Measurements from ENCODE around the gene SLC41A1. TPM values are rescaled to one million over a fixed set of nuclear protein-coding genes. Genes with fewer than 3 reads are reported as not detected.

Gene SLC41A1
- total RNA-seq, 6 donors from 2014 or later = 17.8 to 35.1 (median 27.3) TPM

DNA sequence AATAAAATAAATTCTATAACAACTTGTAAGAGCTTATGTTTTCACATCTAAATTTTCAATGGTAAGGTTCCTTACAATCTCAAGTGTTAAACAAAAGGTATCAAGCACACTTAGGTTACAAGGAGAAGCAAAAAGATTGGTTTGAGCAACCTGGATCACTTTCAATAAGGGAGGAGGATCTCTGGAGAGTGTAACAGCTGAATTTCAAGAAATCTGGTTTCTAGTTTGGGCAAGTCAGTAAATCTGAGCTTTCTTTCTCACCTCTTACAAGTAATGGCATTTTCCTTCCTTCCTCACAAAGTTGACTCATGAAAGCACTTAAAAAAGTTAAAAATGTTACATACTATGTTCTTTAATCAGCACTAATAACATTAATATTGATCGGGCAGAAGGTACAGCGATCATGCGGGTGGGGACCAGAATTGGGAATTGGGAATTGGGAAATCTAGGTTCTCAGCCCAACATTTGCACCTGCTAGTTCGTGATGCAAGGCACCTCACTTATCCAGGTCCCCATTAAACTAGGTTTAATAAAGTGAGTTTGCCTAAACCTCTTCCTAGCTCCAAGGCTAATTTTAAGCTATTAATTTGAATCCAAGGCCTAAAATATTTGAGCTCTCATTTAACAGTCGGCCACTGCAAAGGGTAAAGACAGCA is 66.1 kb downstream of the SLC41A1 start:
- no peaks in the 10 kb centered on the region for H3K27me3 ChIP-seq
- H3K4me3 ChIP-seq = peak overlapping the region in 1 of 4 donors; percentile 16
- TF ChIP-seq, protein P1, sequence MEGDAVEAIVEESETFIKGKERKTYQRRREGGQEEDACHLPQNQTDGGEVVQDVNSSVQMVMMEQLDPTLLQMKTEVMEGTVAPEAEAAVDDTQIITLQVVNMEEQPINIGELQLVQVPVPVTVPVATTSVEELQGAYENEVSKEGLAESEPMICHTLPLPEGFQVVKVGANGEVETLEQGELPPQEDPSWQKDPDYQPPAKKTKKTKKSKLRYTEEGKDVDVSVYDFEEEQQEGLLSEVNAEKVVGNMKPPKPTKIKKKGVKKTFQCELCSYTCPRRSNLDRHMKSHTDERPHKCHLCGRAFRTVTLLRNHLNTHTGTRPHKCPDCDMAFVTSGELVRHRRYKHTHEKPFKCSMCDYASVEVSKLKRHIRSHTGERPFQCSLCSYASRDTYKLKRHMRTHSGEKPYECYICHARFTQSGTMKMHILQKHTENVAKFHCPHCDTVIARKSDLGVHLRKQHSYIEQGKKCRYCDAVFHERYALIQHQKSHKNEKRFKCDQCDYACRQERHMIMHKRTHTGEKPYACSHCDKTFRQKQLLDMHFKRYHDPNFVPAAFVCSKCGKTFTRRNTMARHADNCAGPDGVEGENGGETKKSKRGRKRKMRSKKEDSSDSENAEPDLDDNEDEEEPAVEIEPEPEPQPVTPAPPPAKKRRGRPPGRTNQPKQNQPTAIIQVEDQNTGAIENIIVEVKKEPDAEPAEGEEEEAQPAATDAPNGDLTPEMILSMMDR (IDR thresholded peaks at IDR 0.05) = no peak
- TF ChIP-seq POLR2A (IDR thresholded peaks at IDR 0.05) = no peak
- TF ChIP-seq POLR2AphosphoS5 (IDR thresholded peaks at IDR 0.05) = no peak
- no peak for TF ChIP-seq EP300 (IDR thresholded peaks at IDR 0.05)
- no peaks in the 10 kb centered on the region for H3K36me3 ChIP-seq
- H3K27ac ChIP-seq = peak overlapping the region in 2 of 4 donors; percentile 51 to 99
- no peaks in the 10 kb centered on the region for H3K9me3 ChIP-seq
- WGBS, 2 donors = 64 to 69% methylated on average over 5 of the region's 5 CpGs
- ATAC-seq (ENCODE audit: low FRiP score in 2 of 2) = no peak
- peaks cover 30 to 48% (median 41%) of the 10 kb centered on the region in 4 donors for H3K4me1 ChIP-seq
- DNase-seq = no peak

DNA sequence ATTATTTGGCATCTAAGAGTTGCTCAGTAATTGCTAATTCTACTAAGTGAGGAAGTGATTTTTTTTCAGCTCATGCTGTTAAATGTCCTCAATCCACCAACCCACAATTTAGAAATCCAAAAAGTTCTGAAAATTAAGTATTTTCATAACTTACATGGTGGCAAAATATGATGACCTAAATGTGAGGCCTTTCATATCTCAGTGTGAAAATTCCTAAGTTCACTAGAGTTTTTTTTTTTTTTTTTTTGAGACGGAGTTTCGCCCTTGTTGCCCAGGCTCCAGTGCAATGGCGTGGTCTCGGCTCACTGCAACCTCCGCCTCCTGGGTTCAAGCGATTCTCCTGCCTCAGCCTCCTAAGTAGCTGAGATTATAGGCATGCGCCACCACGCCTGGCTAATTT is 68.6 kb downstream of the SLC41A1 start:
- Histone ChIP-seq H3K27ac (no peak overlapping the region), H3K4me3 (no peak overlapping the region), H3K36me3 (peaks cover 0 to 3% (median 0%) of the 10 kb centered on the region in 4 donors), H3K27me3 (no peaks in the 10 kb centered on the region), H3K9me3 (no peaks in the 10 kb centered on the region), H3K4me1 (peaks cover 30 to 57% (median 42%) of the 10 kb centered on the region in 4 donors)
- WGBS, 2 donors = 93 to 100% methylated on average over 5 to 8 of the region's 8 CpGs
- TF ChIP-seq, protein P1 (IDR thresholded peaks at IDR 0.05) = no peak
- TF ChIP-seq POLR2AphosphoS5 (IDR thresholded peaks at IDR 0.05) = no peak
- no peak for TF ChIP-seq POLR2A (IDR thresholded peaks at IDR 0.05)
- no peak for TF ChIP-seq EP300 (IDR thresholded peaks at IDR 0.05)
- DNase-seq (no peak), ATAC-seq (ENCODE audit: low FRiP score in 2 of 2) (no peak)

DNA sequence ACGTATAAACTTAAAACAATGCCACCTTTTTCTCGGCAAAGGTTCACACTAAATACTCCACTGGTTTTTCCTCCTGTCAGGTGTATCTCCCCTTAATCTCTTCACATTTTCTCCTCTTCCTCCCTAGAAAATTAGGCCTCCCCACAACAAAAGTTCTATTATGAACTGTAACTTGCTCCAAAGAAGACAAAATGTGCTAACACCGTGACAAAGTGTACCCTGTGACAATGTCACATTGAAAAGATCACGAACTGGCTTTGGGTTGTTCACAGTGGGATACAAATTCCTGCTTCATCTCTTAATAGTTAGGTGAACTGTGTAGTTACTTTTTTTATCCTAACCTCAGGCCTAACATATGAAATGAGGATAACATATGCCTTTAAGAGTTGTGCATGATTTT is 69.0 kb downstream of the SLC41A1 start:
- H3K27me3 ChIP-seq = no peaks in the 10 kb centered on the region
- ATAC-seq (ENCODE audit: low FRiP score in 2 of 2) (no peak), DNase-seq (no peak)
- TF ChIP-seq, protein P1 (IDR thresholded peaks at IDR 0.05) = no peak
- TF ChIP-seq POLR2AphosphoS5 (IDR thresholded peaks at IDR 0.05) = no peak
- no peak for TF ChIP-seq EP300 (IDR thresholded peaks at IDR 0.05)
- no peak for TF ChIP-seq POLR2A (IDR thresholded peaks at IDR 0.05)
- H3K27ac ChIP-seq = no peak overlapping the region
- 54 to 86% methylated on average over 4 of the region's 4 CpGs for WGBS, 2 donors
- H3K4me1 ChIP-seq = peaks cover 30 to 61% (median 43%) of the 10 kb centered on the region in 4 donors
- no peak overlapping the region for H3K4me3 ChIP-seq
- no peaks in the 10 kb centered on the region for H3K9me3 ChIP-seq
- H3K36me3 ChIP-seq = peaks cover 0 to 3% (median 0%) of the 10 kb centered on the region in 4 donors

DNA sequence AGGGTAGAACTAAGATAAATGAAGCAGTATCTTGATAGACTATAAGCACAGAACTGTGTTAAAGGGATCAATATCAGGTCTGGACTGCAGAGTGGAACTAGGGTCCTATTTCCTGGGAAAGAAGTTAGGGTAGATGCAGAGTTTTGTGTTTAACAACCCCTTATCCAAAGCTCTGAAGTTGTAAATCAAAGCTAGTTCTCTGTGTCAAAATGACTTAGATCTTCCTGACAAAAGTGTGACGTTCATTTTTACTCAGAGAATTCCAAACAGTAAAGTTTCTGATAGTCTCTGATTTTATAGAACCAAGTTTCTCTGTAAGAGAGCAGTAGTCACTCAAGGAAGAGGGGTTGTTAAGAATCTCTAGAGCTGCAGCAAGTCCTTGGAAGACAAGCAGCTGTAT is 71.3 kb downstream of the SLC41A1 start:
- no peaks in the 10 kb centered on the region for H3K9me3 ChIP-seq
- no peak for DNase-seq
- WGBS, 2 donors = 76 to 81% methylated on average over 1 of the region's 1 CpG

More for the DNA sequence above, 71.3 kb downstream of the SLC41A1 start:
- H3K27me3 ChIP-seq = no peaks in the 10 kb centered on the region
- H3K27ac ChIP-seq = no peak overlapping the region
- no peak overlapping the region for H3K4me3 ChIP-seq
- TF ChIP-seq EP300 (IDR thresholded peaks at IDR 0.05) (no peak), POLR2A (IDR thresholded peaks at IDR 0.05) (no peak), POLR2AphosphoS5 (IDR thresholded peaks at IDR 0.05) (no peak)
- TF ChIP-seq, protein P1 (IDR thresholded peaks at IDR 0.05) = no peak
- H3K4me1 ChIP-seq = peaks cover 12 to 43% (median 27%) of the 10 kb centered on the region in 4 donors
- no peak for ATAC-seq (ENCODE audit: low FRiP score in 2 of 2)
- H3K36me3 ChIP-seq = peaks cover 0 to 3% (median 0%) of the 10 kb centered on the region in 4 donors
